ENCODE results near the gene FAM184A.

DNA sequence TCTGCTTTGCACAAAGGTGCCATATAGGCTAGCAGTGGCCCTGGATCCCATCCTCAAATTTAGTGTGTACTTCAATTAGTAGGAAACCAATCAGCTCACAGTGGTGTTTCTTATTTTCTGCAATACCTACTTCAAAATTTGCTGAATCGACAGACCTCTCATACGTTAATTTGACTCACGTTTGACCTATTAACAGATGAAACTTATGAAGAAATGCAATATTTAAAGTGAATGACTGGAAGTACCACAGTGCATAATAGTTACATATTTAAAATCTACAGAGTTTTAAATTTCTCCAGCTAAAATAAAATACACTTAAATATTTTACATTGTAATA is 95.9 kb downstream of the FAM184A start:
- TF ChIP-seq, protein P1, sequence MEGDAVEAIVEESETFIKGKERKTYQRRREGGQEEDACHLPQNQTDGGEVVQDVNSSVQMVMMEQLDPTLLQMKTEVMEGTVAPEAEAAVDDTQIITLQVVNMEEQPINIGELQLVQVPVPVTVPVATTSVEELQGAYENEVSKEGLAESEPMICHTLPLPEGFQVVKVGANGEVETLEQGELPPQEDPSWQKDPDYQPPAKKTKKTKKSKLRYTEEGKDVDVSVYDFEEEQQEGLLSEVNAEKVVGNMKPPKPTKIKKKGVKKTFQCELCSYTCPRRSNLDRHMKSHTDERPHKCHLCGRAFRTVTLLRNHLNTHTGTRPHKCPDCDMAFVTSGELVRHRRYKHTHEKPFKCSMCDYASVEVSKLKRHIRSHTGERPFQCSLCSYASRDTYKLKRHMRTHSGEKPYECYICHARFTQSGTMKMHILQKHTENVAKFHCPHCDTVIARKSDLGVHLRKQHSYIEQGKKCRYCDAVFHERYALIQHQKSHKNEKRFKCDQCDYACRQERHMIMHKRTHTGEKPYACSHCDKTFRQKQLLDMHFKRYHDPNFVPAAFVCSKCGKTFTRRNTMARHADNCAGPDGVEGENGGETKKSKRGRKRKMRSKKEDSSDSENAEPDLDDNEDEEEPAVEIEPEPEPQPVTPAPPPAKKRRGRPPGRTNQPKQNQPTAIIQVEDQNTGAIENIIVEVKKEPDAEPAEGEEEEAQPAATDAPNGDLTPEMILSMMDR (IDR thresholded peaks at IDR 0.05), result no peak
- no peak for TF ChIP-seq POLR2AphosphoS5 (IDR thresholded peaks at IDR 0.05)

Measured in suprapubic skin (tissue), 3 donors.